ENCODE results near the gene SASS6. TPM values are rescaled to one million over a fixed set of nuclear protein-coding genes. Genes with fewer than 3 reads are reported as not detected.

SASS6 gene
- total and polyA plus RNA-seq, 4 donors, result 0.55 to 5.9 (median 1.3) TPM

DNA sequence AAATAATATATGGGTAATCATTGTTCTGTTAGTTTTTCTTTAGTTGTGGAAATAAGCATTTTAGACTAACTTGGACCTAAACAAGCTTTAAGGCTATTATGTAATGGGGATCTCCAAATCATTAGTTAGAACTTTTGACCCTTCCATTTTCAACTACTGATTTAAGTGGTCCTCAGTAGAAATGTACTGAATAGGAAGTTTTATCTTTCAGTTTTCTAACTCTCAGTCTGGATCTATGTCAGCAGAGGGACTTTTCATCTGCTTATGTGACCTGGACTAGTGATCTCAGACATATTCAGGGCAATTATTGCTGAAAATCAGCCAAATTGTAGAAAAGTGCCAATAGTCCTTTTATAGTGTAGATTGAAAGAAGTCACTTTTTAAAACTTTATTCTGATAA, 56.0 kb downstream of the SASS6 start:
- no peak overlapping the region for H3K4me3 ChIP-seq (ENCODE audit: low read depth in 1 of 3, low read length in 3 of 3)
- H3K9ac ChIP-seq (ENCODE audit: low read depth in 1 of 2, low read length in 2 of 2), result no peak overlapping the region
- H3K4me1 ChIP-seq (ENCODE audit: control insufficient read depth in 4 of 4, insufficient read depth in 4 of 4, low read length in 3 of 4), result no peaks in the 10 kb centered on the region
- H3K27me3 ChIP-seq (ENCODE audit: control insufficient read depth in 4 of 4, insufficient read depth in 4 of 4, low read length in 3 of 4), result no peaks in the 10 kb centered on the region
- H3K27ac ChIP-seq (ENCODE audit: low read depth in 1 of 2, low read length in 2 of 2), result no peak overlapping the region
- TF ChIP-seq ZBTB33 (IDR thresholded peaks at IDR 0.05), result no peak
- no peak for TF ChIP-seq EGR1 (IDR thresholded peaks at IDR 0.05; ENCODE audit: low read depth in 2 of 2)
- TF ChIP-seq FOXA1 (IDR thresholded peaks at IDR 0.05), result no peak
- TF ChIP-seq JUND (IDR thresholded peaks at IDR 0.05), result no peak
- TF ChIP-seq YY1 (IDR thresholded peaks at IDR 0.05), result no peak
- TF ChIP-seq FOXA2 (IDR thresholded peaks at IDR 0.05), result no peak
- no peak for TF ChIP-seq RAD21 (IDR thresholded peaks at IDR 0.05)
- TF ChIP-seq RXRA (IDR thresholded peaks at IDR 0.05), result no peak
- no peak for TF ChIP-seq NR2F2 (IDR thresholded peaks at IDR 0.05)
- no peak for TF ChIP-seq SP1 (IDR thresholded peaks at IDR 0.05)
- H3K9me3 ChIP-seq (ENCODE audit: control insufficient read depth in 4 of 4, low read length in 3 of 4), result no peaks in the 10 kb centered on the region
- peaks cover 2 to 35% (median 25%) of the 10 kb centered on the region in 4 donors for H3K36me3 ChIP-seq (ENCODE audit: control insufficient read depth in 4 of 4, insufficient read depth in 3 of 4, low read depth in 1 of 4, low read length in 3 of 4)
- no peak for DNase-seq (ENCODE audit: low spot score)

DNA sequence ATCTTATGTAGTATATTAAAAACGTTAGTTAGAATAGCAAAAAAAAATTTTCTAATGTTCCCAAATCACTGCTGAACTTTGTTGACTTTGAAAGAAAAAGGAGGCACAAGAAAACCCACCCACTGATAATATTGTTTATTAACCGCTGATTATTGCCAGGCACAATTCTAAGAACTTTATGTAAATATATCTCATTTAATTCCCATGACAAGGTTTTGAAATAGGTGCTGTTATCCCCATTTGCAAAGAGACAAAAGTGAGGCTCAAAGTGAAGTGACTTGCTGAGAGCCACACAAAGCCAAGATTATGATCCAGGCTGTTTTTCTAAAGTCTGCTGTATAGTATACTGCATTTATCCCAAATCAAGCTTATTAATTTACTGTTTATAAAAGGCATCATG, 56.4 kb downstream of the SASS6 start:
- no peak overlapping the region for H3K4me3 ChIP-seq (ENCODE audit: low read depth in 1 of 3, low read length in 3 of 3)
- H3K4me1 ChIP-seq (ENCODE audit: control insufficient read depth in 4 of 4, insufficient read depth in 4 of 4, low read length in 3 of 4), result no peaks in the 10 kb centered on the region
- H3K27me3 ChIP-seq (ENCODE audit: control insufficient read depth in 4 of 4, insufficient read depth in 4 of 4, low read length in 3 of 4), result no peaks in the 10 kb centered on the region
- peaks cover 2 to 39% (median 27%) of the 10 kb centered on the region in 4 donors for H3K36me3 ChIP-seq (ENCODE audit: control insufficient read depth in 4 of 4, insufficient read depth in 3 of 4, low read depth in 1 of 4, low read length in 3 of 4)
- no peak for TF ChIP-seq RXRA (IDR thresholded peaks at IDR 0.05)
- TF ChIP-seq SP1 (IDR thresholded peaks at IDR 0.05), result no peak
- TF ChIP-seq EGR1 (IDR thresholded peaks at IDR 0.05; ENCODE audit: low read depth in 2 of 2), result no peak
- TF ChIP-seq TAF1 (conservative IDR thresholded peaks at IDR 0.05), result no peak
- TF ChIP-seq, protein P1, sequence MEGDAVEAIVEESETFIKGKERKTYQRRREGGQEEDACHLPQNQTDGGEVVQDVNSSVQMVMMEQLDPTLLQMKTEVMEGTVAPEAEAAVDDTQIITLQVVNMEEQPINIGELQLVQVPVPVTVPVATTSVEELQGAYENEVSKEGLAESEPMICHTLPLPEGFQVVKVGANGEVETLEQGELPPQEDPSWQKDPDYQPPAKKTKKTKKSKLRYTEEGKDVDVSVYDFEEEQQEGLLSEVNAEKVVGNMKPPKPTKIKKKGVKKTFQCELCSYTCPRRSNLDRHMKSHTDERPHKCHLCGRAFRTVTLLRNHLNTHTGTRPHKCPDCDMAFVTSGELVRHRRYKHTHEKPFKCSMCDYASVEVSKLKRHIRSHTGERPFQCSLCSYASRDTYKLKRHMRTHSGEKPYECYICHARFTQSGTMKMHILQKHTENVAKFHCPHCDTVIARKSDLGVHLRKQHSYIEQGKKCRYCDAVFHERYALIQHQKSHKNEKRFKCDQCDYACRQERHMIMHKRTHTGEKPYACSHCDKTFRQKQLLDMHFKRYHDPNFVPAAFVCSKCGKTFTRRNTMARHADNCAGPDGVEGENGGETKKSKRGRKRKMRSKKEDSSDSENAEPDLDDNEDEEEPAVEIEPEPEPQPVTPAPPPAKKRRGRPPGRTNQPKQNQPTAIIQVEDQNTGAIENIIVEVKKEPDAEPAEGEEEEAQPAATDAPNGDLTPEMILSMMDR (IDR thresholded peaks at IDR 0.05; ENCODE audit: low read depth, low read length, missing input control), result no peak
- no peak for TF ChIP-seq NR2F2 (IDR thresholded peaks at IDR 0.05)
- TF ChIP-seq FOXA1 (IDR thresholded peaks at IDR 0.05), result no peak
- TF ChIP-seq MAX (IDR thresholded peaks at IDR 0.05), result no peak
- no peak for TF ChIP-seq RAD21 (IDR thresholded peaks at IDR 0.05)
- no peak for TF ChIP-seq ZBTB33 (IDR thresholded peaks at IDR 0.05)
- TF ChIP-seq HNF4G (IDR thresholded peaks at IDR 0.05), result no peak
- TF ChIP-seq YY1 (IDR thresholded peaks at IDR 0.05), result no peak
- TF ChIP-seq HNF4A (conservative IDR thresholded peaks at IDR 0.05), result no peak
- TF ChIP-seq FOXA2 (IDR thresholded peaks at IDR 0.05), result no peak
- no peak for TF ChIP-seq JUND (IDR thresholded peaks at IDR 0.05)
- TF ChIP-seq, protein P2, sequence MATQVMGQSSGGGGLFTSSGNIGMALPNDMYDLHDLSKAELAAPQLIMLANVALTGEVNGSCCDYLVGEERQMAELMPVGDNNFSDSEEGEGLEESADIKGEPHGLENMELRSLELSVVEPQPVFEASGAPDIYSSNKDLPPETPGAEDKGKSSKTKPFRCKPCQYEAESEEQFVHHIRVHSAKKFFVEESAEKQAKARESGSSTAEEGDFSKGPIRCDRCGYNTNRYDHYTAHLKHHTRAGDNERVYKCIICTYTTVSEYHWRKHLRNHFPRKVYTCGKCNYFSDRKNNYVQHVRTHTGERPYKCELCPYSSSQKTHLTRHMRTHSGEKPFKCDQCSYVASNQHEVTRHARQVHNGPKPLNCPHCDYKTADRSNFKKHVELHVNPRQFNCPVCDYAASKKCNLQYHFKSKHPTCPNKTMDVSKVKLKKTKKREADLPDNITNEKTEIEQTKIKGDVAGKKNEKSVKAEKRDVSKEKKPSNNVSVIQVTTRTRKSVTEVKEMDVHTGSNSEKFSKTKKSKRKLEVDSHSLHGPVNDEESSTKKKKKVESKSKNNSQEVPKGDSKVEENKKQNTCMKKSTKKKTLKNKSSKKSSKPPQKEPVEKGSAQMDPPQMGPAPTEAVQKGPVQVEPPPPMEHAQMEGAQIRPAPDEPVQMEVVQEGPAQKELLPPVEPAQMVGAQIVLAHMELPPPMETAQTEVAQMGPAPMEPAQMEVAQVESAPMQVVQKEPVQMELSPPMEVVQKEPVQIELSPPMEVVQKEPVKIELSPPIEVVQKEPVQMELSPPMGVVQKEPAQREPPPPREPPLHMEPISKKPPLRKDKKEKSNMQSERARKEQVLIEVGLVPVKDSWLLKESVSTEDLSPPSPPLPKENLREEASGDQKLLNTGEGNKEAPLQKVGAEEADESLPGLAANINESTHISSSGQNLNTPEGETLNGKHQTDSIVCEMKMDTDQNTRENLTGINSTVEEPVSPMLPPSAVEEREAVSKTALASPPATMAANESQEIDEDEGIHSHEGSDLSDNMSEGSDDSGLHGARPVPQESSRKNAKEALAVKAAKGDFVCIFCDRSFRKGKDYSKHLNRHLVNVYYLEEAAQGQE (IDR thresholded peaks at IDR 0.05), result no peak
- no peak for TF ChIP-seq GABPA (IDR thresholded peaks at IDR 0.05 in 1 of 2, conservative IDR thresholded peaks at IDR 0.05 in 1 of 2)
- TF ChIP-seq, protein P3, sequence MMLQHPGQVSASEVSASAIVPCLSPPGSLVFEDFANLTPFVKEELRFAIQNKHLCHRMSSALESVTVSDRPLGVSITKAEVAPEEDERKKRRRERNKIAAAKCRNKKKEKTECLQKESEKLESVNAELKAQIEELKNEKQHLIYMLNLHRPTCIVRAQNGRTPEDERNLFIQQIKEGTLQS (IDR thresholded peaks at IDR 0.05), result no peak
- no peak for DNase-seq (ENCODE audit: low spot score)
- H3K9ac ChIP-seq (ENCODE audit: low read depth in 1 of 2, low read length in 2 of 2), result no peak overlapping the region
- 83% methylated on average over 2 of the region's 2 CpGs for WGBS
- no peaks in the 10 kb centered on the region for H3K9me3 ChIP-seq (ENCODE audit: control insufficient read depth in 4 of 4, low read length in 3 of 4)
- H3K27ac ChIP-seq (ENCODE audit: low read depth in 1 of 2, low read length in 2 of 2), result no peak overlapping the region
